Measurements from ENCODE around the gene LYVE1. TPM values are rescaled to one million over a fixed set of nuclear protein-coding genes. Genes with fewer than 3 reads are reported as not detected.

LYVE1 gene
- total RNA-seq, 1 donor from 2014 or later = not detected

DNA sequence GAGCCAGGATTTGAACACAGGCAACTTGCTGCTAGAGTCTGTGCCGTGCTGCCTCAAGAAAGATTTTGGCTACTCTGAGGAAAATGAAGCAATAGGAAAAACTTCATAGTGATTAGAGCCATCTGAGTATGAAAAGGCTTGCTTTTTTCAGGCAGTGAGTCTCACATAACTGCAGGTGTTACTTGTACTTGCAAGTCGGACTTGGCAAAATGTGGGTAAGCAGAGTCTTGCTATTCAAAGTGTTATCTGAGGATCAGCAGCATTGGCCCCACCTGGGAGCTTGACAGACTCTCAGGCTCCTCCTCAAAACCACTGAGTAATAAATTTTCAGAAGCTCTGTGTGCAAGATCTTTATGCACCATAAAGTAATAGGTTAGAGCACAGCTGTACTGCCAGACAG, 45.5 kb downstream of the LYVE1 start:
- Mint-ChIP-seq H3K4me3 (no peak overlapping the region), H3K27ac (no peak overlapping the region), H3K27me3 (ENCODE audit: insufficient read depth) (no peaks in the 10 kb centered on the region), H3K36me3 (ENCODE audit: low read depth) (peaks cover 26% of the 10 kb centered on the region), H3K9me3 (no peaks in the 10 kb centered on the region), H3K4me1 (ENCODE audit: low read depth) (peaks cover 20% of the 10 kb centered on the region)
- no peak for DNase-seq (ENCODE audit: low spot score)
- intact Hi-C loops (cut with micrococcal nuclease) = no loop called here

- Mint-ChIP-seq H3K4me3 (no peak overlapping the region), H3K27ac (no peak overlapping the region), H3K9me3 (no peaks in the 10 kb centered on the region), H3K36me3 (ENCODE audit: low read depth) (peaks cover 23% of the 10 kb centered on the region), H3K27me3 (ENCODE audit: insufficient read depth) (no peaks in the 10 kb centered on the region), H3K4me1 (ENCODE audit: low read depth) (peaks cover 14% of the 10 kb centered on the region)
- intact Hi-C loops (cut with micrococcal nuclease) = no loop called here
- DNase-seq (ENCODE audit: low spot score) = no peak
These were observed 46.2 kb downstream of the LYVE1 start for GRCh38 chr11:10522276-10522675.

DNA sequence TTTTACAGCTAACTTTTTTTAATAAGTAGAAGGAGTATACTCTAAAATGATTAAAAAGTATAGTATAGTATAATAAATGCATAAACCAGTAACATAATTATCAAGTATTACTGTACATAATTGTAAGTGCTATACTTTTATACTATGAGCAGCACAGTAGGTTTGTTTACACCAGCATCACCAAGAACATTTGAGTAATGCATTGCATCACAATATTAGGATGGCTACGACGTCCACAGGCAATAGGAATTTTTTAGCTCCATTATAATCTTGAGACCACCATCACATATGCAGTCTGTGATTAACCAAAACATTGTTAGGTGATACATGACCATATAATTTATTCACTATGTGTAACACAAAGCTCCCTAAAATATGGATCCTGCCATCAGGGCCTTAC, 47.9 kb downstream of the LYVE1 start:
- Mint-ChIP-seq H3K4me3 (no peak overlapping the region), H3K4me1 (ENCODE audit: low read depth) (no peaks in the 10 kb centered on the region), H3K27me3 (ENCODE audit: insufficient read depth) (no peaks in the 10 kb centered on the region), H3K36me3 (ENCODE audit: low read depth) (peaks cover 24% of the 10 kb centered on the region), H3K27ac (no peak overlapping the region), H3K9me3 (no peaks in the 10 kb centered on the region)
- no peak for DNase-seq (ENCODE audit: low spot score)
- intact Hi-C loops (cut with micrococcal nuclease) = no loop called here

DNA sequence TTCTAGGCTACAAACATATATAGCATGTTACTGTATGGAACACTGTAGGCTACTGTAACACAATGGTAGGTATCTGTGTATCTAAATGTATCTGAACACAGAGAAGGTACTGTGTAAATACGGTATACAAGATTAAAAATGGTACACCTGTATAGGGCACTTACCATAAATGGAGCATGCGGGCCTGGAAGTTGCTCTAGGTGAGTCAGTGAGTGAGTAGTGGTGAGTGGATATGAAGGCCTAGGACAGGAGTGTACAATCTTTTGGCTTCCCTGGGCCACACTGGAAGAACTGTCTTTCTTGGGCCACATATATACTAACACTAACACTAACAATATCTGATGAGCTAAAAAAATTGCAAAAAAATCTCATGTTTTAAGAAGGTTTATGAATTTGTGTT, 48.8 kb downstream of the LYVE1 start:
- Mint-ChIP-seq H3K9me3 (no peaks in the 10 kb centered on the region), H3K4me3 (no peak overlapping the region), H3K4me1 (ENCODE audit: low read depth) (no peaks in the 10 kb centered on the region), H3K27me3 (ENCODE audit: insufficient read depth) (no peaks in the 10 kb centered on the region), H3K36me3 (ENCODE audit: low read depth) (peaks cover 22% of the 10 kb centered on the region), H3K27ac (no peak overlapping the region)
- DNase-seq (ENCODE audit: low spot score) = no peak
- intact Hi-C loops (cut with micrococcal nuclease) = no loop called here

GRCh38 chr11:10518891-10519290, 49.6 kb downstream of the LYVE1 start:
- intact Hi-C loops (cut with micrococcal nuclease) = no loop called here
- no peaks in the 10 kb centered on the region for H3K9me3 Mint-ChIP-seq

DNA sequence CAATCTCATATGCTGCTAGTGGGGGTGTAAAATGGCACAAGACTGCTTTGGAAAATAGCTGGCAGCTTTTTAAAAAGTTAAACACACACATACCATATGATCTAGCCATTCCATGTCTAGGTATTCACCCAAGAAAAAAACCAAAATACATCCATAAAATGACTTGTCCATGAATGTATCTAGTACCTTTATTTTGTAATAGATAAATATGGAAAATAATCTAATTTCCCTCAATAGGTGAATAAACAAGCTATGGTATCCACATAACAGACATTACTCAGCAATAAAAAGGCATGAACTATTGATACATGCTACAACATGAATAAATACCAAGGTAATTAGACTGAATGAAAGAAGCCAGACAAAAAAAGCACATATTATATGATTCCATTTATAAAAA, 50.3 kb downstream of the LYVE1 start:
- Mint-ChIP-seq H3K27ac (no peak overlapping the region), H3K4me1 (ENCODE audit: low read depth) (peaks cover 3% of the 10 kb centered on the region), H3K9me3 (no peaks in the 10 kb centered on the region), H3K27me3 (ENCODE audit: insufficient read depth) (no peaks in the 10 kb centered on the region), H3K36me3 (ENCODE audit: low read depth) (peaks cover 18% of the 10 kb centered on the region), H3K4me3 (no peak overlapping the region)
- DNase-seq (ENCODE audit: low spot score) = no peak
- intact Hi-C loops (cut with micrococcal nuclease) = no loop called here

More at GRCh38 chr11:10518891-10519290, 49.6 kb downstream of the LYVE1 start:
- peaks cover 22% of the 10 kb centered on the region for H3K36me3 Mint-ChIP-seq (ENCODE audit: low read depth)
- no peak overlapping the region for H3K4me3 Mint-ChIP-seq
- H3K27ac Mint-ChIP-seq = no peak overlapping the region
- DNase-seq (ENCODE audit: low spot score) = no peak
- no peaks in the 10 kb centered on the region for H3K27me3 Mint-ChIP-seq (ENCODE audit: insufficient read depth)
- no peaks in the 10 kb centered on the region for H3K4me1 Mint-ChIP-seq (ENCODE audit: low read depth)

DNA sequence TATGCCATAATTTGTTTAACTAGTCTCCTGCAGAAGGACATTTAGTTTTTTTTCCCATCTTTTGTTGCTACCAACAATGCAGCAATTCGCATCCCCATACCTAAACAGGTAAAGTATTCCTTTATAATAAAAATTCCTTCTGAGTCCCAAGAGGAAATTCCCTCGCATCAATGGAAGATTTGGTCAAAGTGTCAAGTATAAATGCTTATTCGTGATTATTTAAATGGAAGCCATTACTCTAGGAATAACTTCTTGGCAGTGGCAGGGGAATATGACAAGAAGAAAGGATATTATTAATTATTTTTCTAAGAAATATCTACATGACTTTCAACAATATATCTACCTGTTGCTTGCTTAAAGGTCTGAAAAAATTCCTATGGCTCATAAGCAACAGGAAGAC, 53.0 kb downstream of the LYVE1 start:
- DNase-seq (ENCODE audit: low spot score) = no peak
- Mint-ChIP-seq H3K4me3 (no peak overlapping the region), H3K4me1 (ENCODE audit: low read depth) (peaks cover 5% of the 10 kb centered on the region), H3K9me3 (no peaks in the 10 kb centered on the region), H3K27ac (no peak overlapping the region), H3K27me3 (ENCODE audit: insufficient read depth) (no peaks in the 10 kb centered on the region), H3K36me3 (ENCODE audit: low read depth) (peaks cover 21% of the 10 kb centered on the region)
- intact Hi-C loops (cut with micrococcal nuclease) = no loop called here

DNA sequence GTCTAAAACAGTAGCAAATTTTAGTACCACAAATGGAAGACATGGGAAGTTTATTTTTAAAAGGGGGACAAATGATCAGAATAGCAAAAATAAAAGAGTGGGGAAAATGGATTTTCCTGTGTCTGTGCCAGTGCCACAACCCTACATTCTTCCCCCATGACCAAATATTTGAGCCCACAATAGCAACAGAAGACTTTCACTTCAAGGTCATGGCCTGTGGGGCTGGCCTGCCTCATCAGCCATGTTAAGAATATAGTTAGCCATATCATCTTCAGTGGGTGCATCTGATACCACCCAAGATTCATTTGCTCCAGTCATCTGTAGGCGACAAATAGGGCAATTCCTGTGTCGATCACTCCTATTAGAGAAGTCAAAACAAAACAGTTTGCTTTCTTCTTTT, 53.8 kb downstream of the LYVE1 start:
- Mint-ChIP-seq H3K36me3 (ENCODE audit: low read depth) (peaks cover 22% of the 10 kb centered on the region), H3K9me3 (no peaks in the 10 kb centered on the region), H3K27me3 (ENCODE audit: insufficient read depth) (no peaks in the 10 kb centered on the region), H3K4me3 (no peak overlapping the region), H3K27ac (no peak overlapping the region), H3K4me1 (ENCODE audit: low read depth) (peaks cover 5% of the 10 kb centered on the region)
- intact Hi-C loops (cut with micrococcal nuclease) = loop anchor here (5.0 kb wide), 1 partner anchor 223 kb away; no protein-coding TSS in a partner anchor
- no peak for DNase-seq (ENCODE audit: low spot score)

DNA sequence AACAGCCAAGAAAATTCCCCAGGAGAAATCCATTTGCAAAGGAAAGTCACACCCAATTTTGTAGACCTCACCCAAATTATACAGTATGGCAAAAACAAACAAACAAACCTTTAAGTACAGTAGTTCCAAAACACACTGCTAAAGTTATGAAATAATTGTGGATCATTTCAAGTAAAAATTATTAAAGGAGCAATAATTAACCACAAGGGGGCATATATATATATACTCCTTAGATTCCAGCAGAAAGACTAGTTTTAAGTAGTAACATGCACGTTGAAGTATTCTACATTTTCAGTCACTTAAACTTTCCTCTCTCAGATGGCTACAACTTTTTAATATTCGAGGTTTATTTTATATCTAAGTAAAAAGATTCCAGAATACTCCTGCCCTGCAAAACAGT, 54.3 kb downstream of the LYVE1 start:
- intact Hi-C loops (cut with micrococcal nuclease) = loop anchor here (5.0 kb wide), 1 partner anchor 223 kb away; no protein-coding TSS in a partner anchor
- no peaks in the 10 kb centered on the region for H3K27me3 Mint-ChIP-seq (ENCODE audit: insufficient read depth)
- peaks cover 5% of the 10 kb centered on the region for H3K4me1 Mint-ChIP-seq (ENCODE audit: low read depth)
- no peak overlapping the region for H3K4me3 Mint-ChIP-seq
- H3K36me3 Mint-ChIP-seq (ENCODE audit: low read depth) = peaks cover 22% of the 10 kb centered on the region
- no peaks in the 10 kb centered on the region for H3K9me3 Mint-ChIP-seq
- no peak for DNase-seq (ENCODE audit: low spot score)
- H3K27ac Mint-ChIP-seq = no peak overlapping the region

DNA sequence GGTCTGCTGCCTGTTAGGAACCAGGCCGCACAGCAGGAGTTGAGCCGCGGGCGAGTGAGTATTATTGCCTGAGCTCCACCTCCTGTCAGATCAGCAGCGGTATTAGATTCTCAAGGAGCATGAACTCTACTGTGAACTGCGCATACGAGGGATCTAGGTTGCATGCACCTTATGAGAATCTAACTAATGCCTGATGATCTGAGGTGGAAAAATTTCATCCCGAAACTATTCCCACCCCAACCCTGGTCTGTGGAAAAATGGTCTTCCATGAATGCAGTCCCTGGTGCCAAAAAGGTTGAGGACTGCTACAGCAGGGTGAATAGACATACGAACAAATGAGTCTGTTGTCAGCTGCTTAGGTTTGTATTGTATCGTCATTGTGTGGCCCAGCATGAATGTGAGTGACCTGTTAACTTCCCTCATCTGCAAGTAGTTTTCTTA, 57.3 kb downstream of the LYVE1 start:
- H3K9me3 Mint-ChIP-seq = no peaks in the 10 kb centered on the region
- intact Hi-C loops (cut with micrococcal nuclease) = loop anchor here (5.0 kb wide), 1 partner anchor 226 kb away; no protein-coding TSS in a partner anchor
- H3K4me1 Mint-ChIP-seq (ENCODE audit: low read depth) = peaks cover 5% of the 10 kb centered on the region
- H3K27me3 Mint-ChIP-seq (ENCODE audit: insufficient read depth) = no peaks in the 10 kb centered on the region
- H3K36me3 Mint-ChIP-seq (ENCODE audit: low read depth) = peaks cover 17% of the 10 kb centered on the region
- no peak overlapping the region for H3K27ac Mint-ChIP-seq
- H3K4me3 Mint-ChIP-seq = no peak overlapping the region
- DNase-seq (ENCODE audit: low spot score) = no peak

Other genes with a start within 250 kb of the LYVE1 start
- gene AMPD3, start 113.4 kb downstream of the LYVE1 start, total RNA-seq = 13.9 and 14.3 TPM in 2 replicates
- gene RNF141, start 27.5 kb downstream of the LYVE1 start, total RNA-seq = 12.4 and 13.2 TPM in 2 replicates
- gene IRAG1, start 125.1 kb upstream of the LYVE1 start, total RNA-seq = not detected in 2 replicates
- 46.2 and 51.1 TPM in 2 replicates for gene CTR9, start 182.6 kb upstream of the LYVE1 start, total RNA-seq
- 1,084 and 1,108 TPM in 2 replicates for gene EIF4G2, start 240.3 kb upstream of the LYVE1 start, total RNA-seq